GM19023 (cell line): ENCODE measurements around the gene AIFM3.

Experiments
- ATAC-seq: cut with Tn5 transposase; IDR thresholded peaks from one replicate; pipeline ENCODE4 v1.9.1; 2021; ENCODE audit warnings: mild to moderate bottlenecking, moderate library complexity; ENCODE audit not compliant: unreplicated experiment

The AIFM3 gene

DNA sequence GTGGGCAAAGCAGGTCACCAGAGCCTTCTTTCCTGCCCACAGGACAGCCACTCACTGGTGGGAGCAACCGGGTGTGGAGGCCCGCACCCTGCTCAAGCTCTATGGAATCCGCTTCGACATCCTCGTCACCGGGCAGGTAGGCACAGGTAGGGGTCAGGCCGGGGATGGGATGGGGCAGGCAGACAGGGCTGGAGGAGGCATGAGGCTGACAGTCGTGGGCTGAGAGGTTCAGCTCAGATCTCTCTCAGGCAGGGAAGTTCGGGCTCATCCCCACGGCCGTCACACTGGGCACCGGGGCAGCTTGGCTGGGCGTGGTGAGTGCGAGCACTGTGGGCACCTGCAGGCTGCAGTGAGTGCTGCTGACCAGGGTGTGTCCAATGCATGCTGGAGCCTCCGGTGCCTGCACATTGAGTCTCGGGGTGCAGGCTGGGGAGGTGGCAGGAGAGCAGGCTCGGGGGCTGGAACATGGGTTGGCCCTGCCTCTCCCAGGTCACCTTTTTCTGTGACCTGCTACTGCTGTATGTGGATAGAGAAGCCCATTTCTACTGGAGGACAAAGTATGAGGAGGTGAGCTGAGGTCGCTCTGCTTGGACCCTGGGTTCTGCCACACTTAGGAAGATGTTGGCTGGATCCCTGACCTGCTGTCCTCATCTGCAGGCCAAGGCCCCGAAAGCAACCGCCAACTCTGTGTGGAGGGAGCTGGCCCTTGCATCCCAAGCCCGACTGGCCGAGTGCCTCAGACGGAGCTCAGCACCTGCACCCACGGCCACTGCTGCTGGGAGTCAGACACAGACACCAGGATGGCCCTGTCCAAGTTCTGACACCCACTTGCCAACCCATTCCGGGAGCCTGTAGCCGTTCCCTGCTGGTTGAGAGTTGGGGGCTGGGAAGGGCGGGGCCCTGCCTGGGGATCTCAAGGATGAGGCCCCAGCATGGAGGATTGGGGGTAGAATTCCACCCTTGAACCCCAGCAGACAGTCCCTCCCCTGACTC lies 59.0 kb downstream of the AIFM3 start:
- ATAC-seq, result no peak

DNA sequence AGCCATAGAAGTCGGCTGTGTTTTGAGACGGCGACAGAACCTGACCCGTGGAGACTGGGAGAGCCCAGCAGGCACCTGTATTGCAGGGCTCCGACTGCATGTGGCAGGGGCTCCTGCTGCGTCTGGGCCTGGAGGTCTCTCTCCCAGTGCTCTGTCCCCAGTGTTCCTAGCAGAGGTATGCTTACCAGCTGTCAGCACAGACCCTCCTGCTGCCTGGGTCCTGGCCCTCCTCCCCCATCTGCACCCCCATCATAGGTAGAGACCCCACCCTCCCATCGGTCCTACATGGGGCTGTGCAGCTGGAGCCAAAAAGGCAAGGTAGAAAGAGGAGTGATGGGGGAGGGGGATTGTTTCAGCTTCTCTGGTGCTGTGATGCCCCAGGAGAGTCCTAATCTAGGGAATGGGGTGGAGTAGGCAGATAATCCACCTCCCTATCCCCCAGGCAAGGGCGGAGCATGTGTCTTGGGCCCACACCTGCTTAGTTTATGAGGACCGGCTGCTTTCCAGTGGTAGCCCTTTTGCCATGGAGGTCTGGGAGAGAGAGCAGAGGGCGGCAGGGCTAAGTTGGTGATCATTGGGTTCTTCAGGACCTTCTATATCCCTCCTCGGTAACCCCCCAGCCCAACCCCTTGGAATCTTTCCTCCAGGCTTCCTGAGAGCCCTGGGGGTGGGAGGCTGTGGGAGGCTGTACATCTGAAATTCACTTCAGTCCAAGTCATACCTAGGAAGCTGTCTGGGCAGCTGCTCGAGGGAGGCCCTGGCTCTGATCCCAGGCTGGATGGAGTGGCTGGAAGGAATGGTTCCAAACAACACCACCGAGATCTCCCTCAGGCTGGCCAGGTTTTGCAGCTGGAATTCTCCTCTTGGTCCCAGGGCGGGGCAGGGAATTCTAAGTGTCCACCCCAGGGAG lies 60.0 kb downstream of the AIFM3 start:
- ATAC-seq, result no peak

DNA sequence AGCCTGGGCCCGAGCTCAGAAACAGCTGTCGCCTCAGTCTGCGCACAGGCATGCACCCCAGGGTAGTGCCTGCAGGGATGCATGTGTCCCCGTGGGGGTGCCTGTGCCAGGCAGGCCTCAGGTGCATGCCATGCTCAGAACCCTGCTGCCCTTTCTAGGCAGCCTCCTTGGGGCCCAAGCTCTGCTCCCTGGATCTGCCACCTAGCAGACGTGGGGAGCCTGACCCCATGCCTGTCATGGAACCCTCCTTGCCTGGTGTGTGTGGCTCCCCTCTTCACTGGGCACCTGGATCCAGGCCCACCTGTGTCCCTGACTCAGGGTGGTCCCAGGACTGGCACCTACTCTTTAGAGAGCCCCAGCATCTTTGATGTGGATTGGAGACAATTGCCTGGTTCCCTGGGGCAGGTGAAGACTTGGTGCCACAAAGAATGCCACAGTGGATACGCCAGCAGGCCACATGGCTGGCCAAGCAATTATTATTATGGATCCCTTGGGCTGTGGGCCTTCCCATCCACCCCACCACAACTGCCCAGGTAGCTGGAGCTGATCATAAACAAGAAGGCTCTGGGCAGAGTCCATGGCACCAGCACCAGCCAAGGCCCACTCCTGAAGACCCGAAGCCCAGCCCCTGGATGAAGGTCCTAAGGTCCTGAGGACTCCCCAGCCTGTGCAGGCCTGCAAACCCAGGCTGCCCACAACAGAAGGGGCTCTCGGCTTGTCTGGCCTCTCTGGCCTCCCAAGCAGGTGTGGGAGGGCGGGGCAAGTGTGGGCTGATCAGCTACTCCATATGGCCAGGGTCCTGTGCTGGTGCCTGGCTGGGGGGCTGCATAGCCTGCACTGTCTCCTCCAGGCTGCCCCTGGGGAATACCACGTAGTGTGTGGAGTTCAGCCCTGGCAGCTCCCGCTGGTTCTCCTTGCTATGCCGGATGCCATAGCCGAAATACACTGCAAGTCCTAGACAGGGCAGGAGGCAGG lies 61.5 kb downstream of the AIFM3 start:
- ATAC-seq, result no peak

DNA sequence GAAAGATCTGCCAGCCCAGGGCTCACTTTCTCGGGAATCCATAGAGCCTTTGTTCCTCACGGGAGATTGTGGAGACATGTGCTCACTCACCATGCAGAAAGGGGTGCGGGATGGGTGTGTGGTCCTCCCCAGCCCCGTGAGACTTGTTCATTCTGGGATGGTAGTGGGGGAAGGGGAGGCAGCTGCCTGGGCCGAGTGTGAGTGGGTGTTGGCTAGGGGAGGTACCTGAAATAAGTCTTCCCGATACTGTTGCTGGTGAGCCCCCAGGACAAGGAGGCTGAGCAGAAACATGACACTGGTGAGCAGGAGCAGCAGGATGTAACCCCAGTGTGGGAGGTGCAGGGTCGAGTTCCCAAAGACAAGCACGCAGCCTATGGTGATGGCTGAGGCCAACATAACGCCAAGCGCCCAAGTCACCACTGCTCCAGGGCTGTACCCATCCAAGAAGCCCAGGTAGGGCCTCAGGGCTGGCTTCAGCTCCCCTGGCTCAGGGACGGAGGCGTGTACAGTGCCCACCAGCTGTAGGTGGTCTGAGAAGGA lies 62.5 kb downstream of the AIFM3 start:
- no peak for ATAC-seq

DNA sequence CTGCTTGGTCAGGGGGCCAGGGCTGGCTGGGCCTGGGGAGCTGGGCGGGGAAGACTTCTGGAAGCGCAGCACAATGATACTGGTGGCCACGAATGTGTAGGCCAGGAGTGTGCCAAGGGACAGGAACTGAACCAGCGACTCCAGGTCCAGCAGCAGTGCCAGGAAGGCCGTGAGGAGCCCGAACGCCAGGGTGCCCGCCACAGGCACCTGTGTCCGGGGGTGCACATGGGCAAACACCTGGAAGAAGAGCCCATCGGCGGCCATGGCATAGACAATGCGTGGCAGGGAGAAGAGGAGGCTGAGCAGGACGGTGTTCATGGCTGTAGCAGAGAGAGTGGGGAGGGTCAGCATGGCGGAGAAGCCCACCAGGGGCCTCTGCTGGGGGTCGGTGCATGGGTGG lies 63.0 kb downstream of the AIFM3 start:
- ATAC-seq, result no peak
